GM18507 (cell line): ENCODE results near the gene ODC1.
"Not testable (repeated sequence)": the region's sequence is repeated elsewhere in the genome, so short reads cannot be mapped to it uniquely, and the experiment has no call there.

Source experiments
- DNase-seq: peaks from one replicate; pipeline ENCODE4 v3.0.0; 2011; ENCODE audit warnings: low read depth; ENCODE audit not compliant: insufficient read length; ENCODE audit errors: extremely low spot score
- FAIRE-seq: peaks from 2 replicates; lab custom pipeline; 2011; peaks lifted over from hg19 to GRCh38; lab: Jason Lieb, UNC

The ODC1 gene

DNA sequence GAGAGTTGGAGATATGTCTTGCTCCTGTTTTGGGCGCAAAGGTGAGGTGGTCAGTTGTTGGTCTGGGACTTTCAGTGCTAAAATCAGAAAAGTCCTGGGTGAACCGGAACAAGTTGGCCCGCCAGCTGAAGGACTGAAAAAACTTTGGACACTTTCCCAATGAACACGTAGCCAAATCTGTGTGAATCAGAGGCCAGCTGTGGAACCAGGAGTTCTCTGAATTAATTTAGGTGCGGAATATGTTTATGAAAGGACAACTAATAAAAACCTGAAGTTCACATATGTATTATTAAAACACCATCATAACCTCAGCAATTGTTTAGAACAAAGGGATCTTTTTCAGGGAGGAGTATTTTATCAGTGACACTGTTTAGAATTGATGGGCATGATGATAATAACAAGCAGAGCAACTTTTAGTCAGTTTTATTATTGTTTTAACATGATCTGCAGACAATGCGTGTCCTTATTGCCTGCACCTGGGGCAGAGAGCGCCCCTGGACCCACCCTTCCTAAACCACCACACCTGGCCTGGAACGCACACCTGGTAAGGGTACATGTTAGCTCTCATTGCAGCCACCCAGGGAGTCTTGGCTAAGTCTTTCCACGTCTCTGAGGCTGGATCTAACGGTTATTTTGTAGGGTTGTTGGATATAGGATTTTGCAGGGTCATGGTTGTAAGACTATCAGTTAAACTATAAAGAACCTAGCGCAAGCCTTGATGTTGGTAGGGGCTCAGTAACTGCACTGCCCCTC is 9.9 kb upstream of the ODC1 start:
- FAIRE-seq (no peak), DNase-seq (no peak)

DNA sequence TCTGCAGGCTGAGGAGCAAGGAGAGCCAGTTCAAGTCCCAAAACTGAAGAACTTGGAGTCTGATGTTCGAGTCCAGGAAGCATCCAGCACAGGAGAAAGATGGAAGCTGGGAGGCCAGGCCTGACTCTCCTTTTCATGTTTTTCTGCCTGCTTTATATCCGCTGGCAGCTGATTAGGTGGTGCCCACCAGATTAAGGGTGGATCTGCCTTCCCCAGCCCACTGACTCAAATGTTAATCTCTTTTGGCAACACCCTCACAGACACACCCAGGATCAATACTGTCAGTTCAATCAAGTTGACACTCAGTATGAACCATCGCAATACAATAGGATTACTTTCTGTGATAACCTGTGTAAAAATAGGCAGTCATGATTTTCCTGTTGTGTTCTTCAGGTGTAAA is 9.1 kb upstream of the ODC1 start:
- DNase-seq, FAIRE-seq: not testable (repeated sequence)

DNA sequence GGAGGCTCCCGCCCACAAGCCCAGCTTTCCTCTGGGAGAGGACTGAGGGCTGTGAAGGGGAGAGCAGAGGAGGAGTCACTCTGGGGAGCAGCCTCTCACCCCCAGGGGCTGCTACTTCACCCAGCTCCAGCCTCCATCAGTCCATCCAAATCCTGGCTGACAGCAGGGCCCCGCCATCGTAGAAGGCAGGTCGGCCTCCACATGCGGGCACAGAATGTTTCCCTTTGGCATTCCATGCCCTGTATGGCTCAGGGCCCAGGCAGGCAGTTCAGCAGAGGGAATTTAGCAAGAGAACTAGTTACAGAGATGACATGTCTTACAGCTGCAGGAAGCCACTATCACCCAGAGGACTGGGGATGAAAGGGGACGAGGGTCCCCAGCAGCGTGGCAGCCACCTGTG is 6.4 kb upstream of the ODC1 start:
- FAIRE-seq (no peak), DNase-seq (no peak)

DNA sequence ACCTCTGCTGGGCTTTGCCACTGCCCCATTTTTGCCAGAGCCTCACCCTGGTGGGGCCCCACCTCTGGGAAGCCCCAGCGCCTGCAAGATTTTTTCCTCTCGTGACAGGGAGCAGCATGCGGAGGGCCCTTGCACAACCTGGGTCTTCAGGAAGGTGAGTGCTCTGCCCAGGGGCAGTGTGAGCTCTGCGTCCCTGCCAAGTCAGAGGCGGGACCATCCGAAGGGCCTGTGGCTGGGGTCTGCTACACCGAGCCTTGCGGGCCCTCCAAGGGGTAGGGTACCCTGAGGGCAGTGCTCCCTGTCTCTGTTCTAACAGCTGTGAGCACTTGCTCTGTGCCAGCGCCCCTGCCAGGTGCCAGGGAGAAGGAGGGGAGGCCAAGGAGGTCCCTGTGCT is 5.8 kb upstream of the ODC1 start:
- no peak for FAIRE-seq

DNA sequence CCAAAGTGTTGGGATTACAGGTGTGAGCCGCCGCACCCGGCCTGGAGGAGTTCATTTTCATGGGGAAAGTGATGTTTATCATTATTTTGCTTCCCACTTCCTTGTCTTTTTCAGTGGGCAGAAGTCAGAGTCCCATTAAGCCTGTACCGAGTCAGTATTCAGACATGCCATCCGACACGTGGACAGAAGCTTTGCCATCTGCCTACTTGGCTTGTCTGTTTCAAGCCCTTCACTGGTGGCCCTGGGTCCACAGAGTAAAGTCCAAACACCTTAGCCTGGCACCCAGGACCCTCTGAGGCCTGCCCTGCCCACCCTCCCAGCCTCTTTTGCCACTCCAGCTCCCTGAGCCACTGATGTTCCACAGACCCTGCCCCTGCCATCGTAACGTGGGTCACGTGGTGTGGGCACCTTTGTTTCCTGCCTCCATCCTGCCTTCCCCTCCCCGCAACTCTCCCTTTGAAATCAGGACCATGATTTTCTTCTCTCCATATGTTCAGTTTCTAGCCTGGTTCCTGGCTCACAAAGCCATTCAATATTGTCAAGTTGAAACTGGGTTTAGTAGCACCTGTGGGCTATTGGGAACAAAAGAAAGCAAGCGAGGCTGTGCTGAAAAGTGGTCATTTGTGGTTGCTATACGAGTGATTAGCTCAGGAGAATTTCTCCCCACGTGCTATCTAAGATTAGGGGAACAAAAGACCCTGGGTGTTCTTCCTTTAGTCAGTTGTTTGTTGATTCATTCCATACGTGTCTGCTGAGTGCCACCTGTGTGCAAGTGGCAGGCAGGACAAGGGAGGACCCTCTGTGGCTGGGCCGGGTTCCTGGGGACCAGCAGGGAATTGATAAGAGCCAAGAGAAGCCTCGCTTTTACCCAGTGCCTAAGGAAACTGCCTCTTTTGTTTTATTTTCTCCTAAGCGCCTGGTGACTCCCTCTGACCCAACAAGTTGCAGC is 5.1 kb upstream of the ODC1 start:
- FAIRE-seq (no peak), DNase-seq (no peak)

More for the DNA sequence above, 5.8 kb upstream of the ODC1 start:
- no peak for DNase-seq

DNA sequence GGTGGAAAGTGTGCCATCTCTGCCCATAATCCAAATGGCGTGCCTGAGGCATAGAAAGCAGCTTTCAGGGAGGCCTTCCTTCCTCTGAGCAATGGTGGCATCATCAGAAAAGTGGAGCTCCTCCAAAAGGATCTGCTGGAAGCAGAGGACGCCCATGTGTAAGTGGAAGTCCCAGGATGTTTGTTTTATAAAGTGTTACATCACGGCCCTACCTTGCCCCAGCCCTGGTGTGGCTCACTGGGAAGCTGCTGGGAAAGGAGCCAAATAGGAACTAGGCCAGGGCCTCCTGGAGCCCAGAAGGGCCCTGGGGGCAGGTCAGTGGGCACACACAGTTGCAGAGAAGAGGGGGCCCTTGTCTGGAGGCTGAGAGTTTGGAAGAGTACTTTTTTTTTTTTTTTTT is 4.2 kb upstream of the ODC1 start:
- FAIRE-seq, result no peak
- DNase-seq, result no peak

DNA sequence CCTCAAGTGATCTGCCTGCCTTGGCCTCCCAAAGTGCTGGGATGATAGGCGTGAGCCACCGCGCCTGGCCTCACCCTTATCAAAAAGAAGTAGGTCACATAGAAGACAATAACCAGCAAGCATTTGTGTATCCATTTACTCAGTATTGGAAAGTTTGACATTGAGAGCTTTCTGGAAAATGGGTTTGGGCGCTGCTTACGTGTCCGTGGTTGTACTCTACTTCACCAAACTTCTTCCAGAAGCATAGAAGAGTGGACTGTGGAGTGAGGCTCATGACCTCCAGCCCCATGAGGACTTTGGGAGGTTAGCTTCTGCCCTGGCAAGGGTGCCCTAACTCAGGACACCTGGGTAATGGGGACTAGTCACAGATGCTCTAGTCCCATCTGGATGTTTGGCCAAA is 3.7 kb upstream of the ODC1 start:
- FAIRE-seq (no peak), DNase-seq (no peak)

DNA sequence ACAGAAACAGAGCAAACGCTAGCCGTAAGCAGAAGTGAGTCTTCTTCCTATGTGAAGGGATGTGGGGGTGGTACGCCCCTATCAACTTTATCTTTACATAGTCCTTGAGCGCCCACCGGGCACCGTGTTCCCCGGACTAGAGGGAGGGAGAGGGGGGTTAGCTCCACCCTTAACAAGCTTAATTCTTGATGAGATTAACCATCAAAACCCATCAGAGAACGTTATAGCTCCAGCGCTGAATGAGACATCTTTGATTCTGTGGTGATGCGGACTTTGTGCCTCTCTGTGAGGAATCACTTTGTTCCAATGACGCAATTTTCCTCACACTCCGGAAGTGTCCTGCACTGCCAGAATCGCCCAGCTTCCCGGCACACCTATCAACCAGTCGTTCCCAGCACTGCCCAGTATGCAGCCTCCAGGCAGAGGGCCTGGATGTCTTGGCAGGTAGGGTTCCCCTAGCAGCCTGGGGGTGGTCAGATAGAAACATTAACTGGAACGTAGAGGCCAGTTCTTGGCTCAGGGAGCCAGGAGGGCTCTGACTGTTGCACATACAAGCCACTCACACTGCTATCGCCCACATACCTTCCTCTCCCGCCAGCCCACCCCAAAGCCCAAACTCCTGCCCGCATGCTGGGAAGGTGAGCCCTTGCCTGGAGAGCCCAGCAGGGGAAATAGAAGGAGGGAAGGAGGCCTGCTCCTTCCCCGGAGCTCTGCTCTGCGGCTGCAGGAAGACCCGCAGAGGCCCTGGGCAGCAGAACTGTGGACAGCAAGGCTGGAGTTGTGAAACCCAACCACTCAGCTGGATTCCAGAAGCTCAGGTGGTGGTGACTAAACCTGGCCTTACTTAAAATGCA is 1.9 kb upstream of the ODC1 start:
- DNase-seq (no peak), FAIRE-seq (no peak)

DNA sequence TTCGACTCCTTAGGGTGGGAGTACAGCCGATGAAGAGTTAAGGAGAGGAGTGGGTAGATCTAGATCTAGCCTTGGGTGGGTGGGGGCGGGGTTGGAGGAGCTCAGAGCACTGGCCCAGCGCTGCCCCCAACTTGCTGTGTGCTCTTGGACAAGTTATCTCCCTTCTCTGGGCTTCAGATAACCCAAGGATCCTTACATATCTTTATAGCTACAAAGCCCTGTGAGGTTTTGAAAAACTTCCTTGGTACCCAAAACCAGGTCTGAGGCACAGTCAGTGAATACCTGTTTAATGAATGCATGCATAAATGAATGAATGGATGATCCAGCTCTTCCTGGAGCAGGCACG is 1.3 kb upstream of the ODC1 start:
- FAIRE-seq, result no peak
- DNase-seq, result no peak

DNA sequence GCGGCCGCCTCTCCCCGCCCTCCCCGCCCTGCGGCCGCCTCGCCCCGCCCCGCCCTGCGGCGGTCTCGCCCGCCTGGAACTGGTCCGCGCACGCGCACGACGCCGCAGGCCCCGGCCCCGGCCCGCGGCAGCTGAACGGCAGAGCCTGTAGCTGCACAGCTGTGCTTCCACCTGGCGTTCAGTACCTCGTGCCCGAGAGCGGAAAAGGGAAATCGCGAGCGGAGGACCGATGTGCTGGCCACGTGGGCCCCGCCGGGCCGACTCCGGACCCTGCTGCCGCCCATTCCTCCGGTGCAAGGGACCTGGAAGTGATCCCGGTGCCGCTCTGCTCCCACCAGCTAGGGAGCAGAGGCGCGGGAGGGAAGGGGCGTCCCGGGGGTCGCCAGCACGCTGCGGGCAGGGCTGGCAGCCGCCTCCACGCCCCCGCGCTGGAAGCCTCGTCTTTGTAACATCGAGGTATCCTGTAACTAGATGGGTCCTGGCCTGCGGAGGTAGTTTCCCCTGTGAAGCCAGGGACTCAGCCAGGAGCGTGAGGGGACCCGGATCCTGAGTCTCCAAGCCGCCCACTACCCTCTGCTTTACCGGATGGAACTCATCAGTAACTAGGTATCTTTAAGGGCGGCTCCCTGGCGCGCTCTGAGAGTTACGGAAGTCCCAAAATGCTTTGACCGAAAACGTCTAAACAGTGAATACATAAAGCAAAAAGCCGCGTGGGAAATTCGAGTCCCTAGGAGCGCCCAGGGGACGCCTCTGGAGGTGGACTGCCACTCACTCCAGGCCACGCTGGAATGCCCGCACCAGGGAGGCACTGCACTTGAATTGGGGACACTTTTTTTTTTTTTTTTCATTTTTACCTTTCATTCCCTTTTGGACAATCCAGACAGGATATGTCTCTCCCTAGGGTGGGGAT is 704 bp upstream of the ODC1 start:
- FAIRE-seq, result peak; percentile 82

DNA sequence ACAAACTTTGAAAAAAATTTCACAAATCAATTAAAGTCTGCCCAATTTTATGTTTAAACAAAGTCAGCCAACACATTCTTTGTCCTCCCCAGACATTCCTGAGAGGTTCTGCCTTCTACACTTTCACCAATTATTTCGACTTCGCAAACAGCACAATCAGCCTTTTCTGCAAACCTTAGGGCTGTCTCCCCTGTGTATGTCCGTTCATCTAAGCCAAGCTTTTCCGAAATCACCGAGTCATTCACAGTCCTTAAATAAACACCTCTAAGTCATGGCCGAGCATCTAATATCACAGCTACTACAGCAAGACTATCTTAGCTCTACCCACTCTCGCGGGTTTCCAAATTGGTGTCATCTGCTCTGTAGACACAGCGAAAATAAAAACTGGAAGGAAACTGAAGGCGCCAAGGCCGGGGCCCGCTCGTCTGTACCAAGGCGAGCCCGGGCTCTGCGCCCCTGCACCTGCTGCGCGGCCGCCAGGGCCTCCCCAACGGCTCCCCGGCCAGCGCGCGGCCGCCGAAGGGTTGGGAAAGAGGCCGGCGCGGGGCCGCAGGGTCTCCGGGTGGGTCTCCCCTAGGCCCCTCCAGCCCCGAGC is 730 bp downstream of the ODC1 start:
- no peak for DNase-seq
- peak; percentile 31 for FAIRE-seq

More for the DNA sequence above, 704 bp upstream of the ODC1 start:
- no peak for DNase-seq

DNA sequence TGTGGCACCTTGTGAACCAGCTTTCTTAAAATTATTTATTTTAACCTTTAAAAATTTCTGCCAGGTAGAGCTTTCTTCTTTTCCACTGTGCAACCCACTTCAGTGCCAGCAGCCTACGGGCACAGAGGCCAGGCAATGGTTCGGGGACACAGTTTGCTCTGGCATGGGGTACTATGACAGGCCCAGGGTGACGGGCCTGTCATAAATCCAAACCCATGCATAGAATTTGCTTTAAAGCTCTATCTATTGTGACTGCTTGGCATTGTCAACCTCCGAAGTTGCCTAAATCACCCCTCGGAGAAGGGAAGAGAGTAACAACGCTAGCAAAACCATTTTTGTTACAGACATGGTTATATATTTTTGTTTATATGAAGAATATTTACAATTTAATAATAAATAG is 1.5 kb downstream of the ODC1 start:
- no peak for FAIRE-seq
- DNase-seq, result no peak

DNA sequence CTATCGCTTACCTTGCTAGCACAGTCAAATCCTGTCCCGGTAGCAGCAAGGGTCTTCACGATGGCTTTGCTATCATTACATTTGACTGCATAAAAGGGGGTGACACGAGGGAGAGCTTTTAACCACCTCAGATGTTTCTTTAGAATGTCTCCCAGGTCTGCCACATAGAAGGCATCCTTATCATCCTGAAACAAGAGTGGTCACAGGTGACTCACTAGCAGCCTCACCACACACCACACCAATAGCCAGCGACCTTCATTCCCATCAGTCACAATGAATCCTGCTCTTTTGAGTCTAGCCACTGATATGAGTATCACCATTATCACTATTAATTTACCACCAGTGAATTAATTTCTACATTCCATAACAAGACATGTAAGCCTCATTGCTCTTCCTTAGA is 3.7 kb downstream of the ODC1 start:
- DNase-seq, result no peak
- no peak for FAIRE-seq

DNA sequence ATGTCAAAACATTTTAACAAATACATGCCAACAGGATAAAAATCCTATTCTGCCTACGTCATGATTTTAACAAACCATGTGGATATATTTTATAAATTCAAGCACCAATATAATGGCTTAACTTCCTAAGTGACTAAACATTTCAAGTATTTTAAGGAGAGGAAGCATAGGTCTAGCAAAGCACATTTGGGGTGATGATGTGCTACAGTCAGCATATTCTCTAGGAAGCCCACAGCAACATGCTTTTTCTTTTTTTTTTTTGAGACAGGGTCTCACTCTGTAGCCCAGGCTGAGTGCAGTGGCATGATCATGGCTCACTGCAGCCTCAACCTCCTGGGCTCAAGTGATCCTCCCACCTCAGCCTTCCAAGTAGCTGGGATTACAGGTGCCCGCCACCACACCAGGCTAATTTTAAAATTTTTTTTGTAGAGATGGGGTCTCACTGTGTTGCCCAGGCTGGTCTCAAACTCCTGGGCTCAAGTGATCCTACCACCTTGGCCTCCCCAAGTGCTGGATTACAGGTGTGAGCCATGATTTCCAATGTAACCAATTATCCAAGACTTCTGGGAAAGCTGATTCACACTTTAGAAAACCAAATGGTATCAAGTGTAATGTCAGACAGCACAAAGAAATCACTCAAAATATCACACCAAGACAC is 5.5 kb downstream of the ODC1 start:
- DNase-seq, FAIRE-seq: not testable (repeated sequence)

DNA sequence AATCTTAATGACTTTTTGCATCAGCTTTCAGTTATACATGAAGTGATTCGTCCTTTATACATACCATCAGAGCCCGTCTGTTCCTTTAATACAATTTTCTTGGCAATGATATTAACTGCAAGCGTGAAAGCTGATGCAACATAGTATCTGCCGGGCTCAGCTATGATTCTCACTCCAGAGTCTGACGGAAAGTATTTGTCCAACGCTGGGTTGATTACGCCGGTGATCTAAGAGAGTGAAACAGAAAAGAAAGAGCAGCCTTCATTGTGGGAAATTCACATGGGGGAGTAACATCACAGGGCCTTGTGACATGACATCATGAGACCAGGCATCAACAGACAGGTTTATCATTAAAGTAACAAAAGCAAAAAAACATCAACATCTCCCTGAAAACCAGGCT is 6.2 kb downstream of the ODC1 start:
- DNase-seq (no peak), FAIRE-seq (no peak)

DNA sequence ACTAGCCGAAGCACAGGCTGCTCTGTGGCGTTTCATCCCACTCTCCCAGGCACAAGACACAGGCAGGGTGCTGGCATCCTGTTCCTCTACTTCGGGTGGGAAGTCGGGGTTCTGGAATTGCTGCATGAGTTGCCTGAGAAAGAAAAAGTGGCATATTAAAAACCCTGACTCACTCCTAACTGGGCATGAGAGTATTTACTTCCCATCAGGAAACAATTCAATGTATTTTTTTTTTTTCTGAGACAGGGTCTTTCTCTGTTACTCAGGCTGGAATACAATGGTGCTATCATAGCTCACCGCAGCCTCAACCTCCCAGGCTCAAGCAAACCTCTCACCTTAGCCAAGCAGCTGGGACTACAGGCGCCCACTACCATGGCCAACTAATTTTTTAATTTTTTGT is 7.4 kb downstream of the ODC1 start:
- FAIRE-seq, result no peak
- no peak for DNase-seq

DNA sequence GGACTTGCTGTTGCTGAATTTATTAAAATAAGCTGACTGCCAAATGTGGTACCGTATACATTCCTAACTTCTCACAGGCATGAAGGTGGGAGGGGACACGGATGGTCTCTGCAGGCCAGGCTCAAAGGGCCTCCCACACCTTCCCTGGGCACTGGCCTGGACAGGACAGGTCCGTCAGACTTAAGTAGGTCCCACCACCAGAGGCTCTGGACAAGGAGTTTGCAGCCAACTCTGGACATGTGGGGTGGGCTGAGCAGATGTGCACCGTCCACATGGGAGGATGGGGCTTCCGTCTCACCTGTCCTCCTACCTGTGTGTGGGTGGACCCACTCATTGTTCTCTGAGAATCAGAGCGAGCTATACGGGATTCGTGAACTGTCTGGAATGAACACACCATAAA is 8.2 kb downstream of the ODC1 start:
- DNase-seq, result no peak
- FAIRE-seq, result no peak

DNA sequence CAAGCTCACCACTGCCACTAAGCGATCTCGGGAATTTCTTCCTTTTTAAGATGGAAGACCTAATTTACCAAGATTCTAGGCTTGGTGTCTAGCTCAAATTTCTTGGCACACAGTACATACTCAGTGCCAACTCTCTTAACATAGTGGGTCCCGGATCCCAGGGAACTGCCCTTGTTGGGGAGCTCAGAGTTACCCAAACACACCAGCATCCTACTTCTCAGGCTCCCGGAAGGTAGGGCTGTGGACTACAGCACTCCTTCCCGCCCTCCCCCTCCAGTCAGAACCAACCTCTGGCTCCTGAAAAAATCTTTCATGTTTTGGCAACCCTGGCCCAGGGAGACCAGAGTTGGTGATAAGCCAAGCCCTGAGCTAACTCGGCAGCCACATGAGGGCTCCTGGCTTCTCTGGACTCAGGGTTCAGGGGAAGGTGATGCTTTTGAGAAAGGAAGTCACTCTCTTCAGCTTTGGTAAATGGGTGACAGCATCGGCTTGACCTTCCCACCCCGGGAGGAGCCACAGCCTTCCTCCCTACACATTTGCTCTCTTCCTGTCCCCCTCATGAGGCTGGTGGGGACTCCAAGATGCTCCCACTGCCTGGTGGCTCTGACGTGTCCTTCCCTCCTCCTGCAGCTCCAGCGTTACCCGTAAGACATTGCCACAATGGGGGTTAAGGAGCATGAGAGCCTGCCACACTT is 8.8 kb downstream of the ODC1 start:
- no peak for DNase-seq
- no peak for FAIRE-seq
